Stomach (tissue), 4 donors: Measurements from ENCODE around the gene PUS3.

ENCODE experiments used
- EP300 ChIP-seq: sonication (generic); formaldehyde crosslinking; IDR thresholded peaks from one replicate; pipeline ENCODE4 v1.6.1; 2017; ENCODE audit warnings: antibody characterized with exemption
- POLR2A ChIP-seq, 4 donors: fragments of 450-650 bp; IDR thresholded peaks; one replicate each; pipeline ENCODE4 v1.6.1; 2016; ENCODE audit warnings: antibody characterized with exemption in 4 of 4, control low read depth in 2 of 4, mild to moderate bottlenecking in 1 of 4, moderate library complexity in 1 of 4
- TF ChIP-seq, protein P1 (sequence below), 7 experiments: fragments of 450-650 bp in 4 of 7; fragments of 200-600 bp in 3 of 7; sonication (generic) in 3 of 7; IDR thresholded peaks; one replicate each; pipeline ENCODE4 v1.5.1; 2016 to 2019; ENCODE audit warnings: antibody characterized with exemption in 7 of 7, control low read depth in 2 of 7, mild to moderate bottlenecking in 1 of 7

GRCh38 chr11:125950696-125951651 lies 48.0 kb upstream of the PUS3 start:
- TF ChIP-seq, protein P1, sequence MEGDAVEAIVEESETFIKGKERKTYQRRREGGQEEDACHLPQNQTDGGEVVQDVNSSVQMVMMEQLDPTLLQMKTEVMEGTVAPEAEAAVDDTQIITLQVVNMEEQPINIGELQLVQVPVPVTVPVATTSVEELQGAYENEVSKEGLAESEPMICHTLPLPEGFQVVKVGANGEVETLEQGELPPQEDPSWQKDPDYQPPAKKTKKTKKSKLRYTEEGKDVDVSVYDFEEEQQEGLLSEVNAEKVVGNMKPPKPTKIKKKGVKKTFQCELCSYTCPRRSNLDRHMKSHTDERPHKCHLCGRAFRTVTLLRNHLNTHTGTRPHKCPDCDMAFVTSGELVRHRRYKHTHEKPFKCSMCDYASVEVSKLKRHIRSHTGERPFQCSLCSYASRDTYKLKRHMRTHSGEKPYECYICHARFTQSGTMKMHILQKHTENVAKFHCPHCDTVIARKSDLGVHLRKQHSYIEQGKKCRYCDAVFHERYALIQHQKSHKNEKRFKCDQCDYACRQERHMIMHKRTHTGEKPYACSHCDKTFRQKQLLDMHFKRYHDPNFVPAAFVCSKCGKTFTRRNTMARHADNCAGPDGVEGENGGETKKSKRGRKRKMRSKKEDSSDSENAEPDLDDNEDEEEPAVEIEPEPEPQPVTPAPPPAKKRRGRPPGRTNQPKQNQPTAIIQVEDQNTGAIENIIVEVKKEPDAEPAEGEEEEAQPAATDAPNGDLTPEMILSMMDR (IDR thresholded peaks at IDR 0.05): no peak
- TF ChIP-seq POLR2A (IDR thresholded peaks at IDR 0.05): no peak
- peak; percentile 76 for TF ChIP-seq EP300
